T-helper 17 cell (primary cell): ENCODE measurements around the gene SACS. TPM values are rescaled to one million over a fixed set of nuclear protein-coding genes. Genes with fewer than 3 reads are reported as not detected.
"Not testable (repeated sequence)": the region's sequence is repeated elsewhere in the genome, so short reads cannot be mapped to it uniquely, and the experiment has no call there.

Experiments
- ATAC-seq: fragments of 150-1000 bp; cut with Tn5 transposase; 2 replicates; pipeline ENCODE4 v1.10.0; 2021; ENCODE audit warnings: mild to moderate bottlenecking, moderate library complexity
- DNase-seq, 3 donors: peaks; one replicate each; pipeline versions ENCODE4 v3.0.0 to v3.0.0-alpha.2; 2020 to 2021
- H3K9me3 ChIP-seq: one replicate; pipeline ENCODE4 v1.7.0; 2013; ENCODE audit warnings: low read length, mild to moderate bottlenecking; ENCODE audit not compliant: control insufficient read depth, poor library complexity, severe bottlenecking
- H3K27ac Mint-ChIP-seq: one replicate; pipeline ENCODE4 v1.8.0; 2022; ENCODE audit warnings: mild to moderate bottlenecking, moderate library complexity, mixed read lengths
- H3K27me3 Mint-ChIP-seq: one replicate; pipeline ENCODE4 v1.8.0; 2022; ENCODE audit warnings: mixed read lengths
- H3K36me3 Mint-ChIP-seq: one replicate; pipeline ENCODE4 v1.8.0; 2022; ENCODE audit warnings: low read depth, mixed read lengths
- H3K4me1 Mint-ChIP-seq: one replicate; pipeline ENCODE4 v1.8.0; 2022; ENCODE audit warnings: mild to moderate bottlenecking, mixed read lengths
- H3K4me3 Mint-ChIP-seq: one replicate; pipeline ENCODE4 v1.8.0; 2022; ENCODE audit warnings: mild to moderate bottlenecking, moderate library complexity, mixed read lengths
- total RNA-seq, 4 donors: library from RNA in 2 of 4; stranded (reverse) in 2 of 4; gene quantifications; one replicate each; pipeline ENCODE4 v1.2.3 and lab custom pipeline; 2022 to 2026

Gene SACS
- total RNA-seq, 2 donors from 2014 or later, result 15.5 to 19.1 TPM

DNA sequence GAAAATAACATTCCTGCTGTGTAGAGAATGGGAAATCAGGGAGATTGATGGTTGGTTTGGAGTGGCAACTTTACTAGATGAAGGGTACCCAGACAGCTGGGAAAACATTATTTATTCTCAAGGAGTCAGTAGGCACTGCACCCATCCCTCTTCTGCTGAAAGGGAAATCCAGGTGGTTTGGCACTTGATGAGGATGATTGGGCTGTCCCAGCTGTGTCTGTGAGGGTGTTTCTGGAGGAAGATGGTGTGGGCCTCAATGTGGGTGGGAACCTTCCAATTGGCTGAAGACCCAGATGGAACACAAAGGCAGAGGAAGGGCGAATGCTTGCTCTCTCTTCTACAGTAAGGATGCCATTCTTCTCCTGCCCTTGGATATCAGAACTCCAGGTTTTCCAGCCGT is 10.4 kb upstream of the SACS start:
- no peak overlapping the region for H3K4me3 Mint-ChIP-seq
- H3K9me3 ChIP-seq, result no peaks in the 10 kb centered on the region
- ATAC-seq, result no peak
- no peaks in the 10 kb centered on the region for H3K4me1 Mint-ChIP-seq
- no peak overlapping the region for H3K27ac Mint-ChIP-seq
- H3K27me3 Mint-ChIP-seq, result no peaks in the 10 kb centered on the region
- no peak for DNase-seq
- no peaks in the 10 kb centered on the region for H3K36me3 Mint-ChIP-seq

- DNase-seq (no peak), ATAC-seq (no peak)
- Mint-ChIP-seq H3K27me3 (no peaks in the 10 kb centered on the region), H3K27ac (no peak overlapping the region), H3K4me3 (no peak overlapping the region), H3K4me1 (no peaks in the 10 kb centered on the region), H3K36me3 (no peaks in the 10 kb centered on the region)
- no peaks in the 10 kb centered on the region for H3K9me3 ChIP-seq
These were observed 9.6 kb upstream of the SACS start for GRCh38 chr13:23443110-23443509.

GRCh38 chr13:23440821-23441618 is 7.5 kb upstream of the SACS start:
- no peaks in the 10 kb centered on the region for H3K36me3 Mint-ChIP-seq
- H3K27me3 Mint-ChIP-seq, result no peaks in the 10 kb centered on the region
- no peak overlapping the region for H3K27ac Mint-ChIP-seq
- ATAC-seq, result no peak
- no peaks in the 10 kb centered on the region for H3K4me1 Mint-ChIP-seq
- no peak for DNase-seq
- H3K9me3 ChIP-seq, result no peaks in the 10 kb centered on the region
- H3K4me3 Mint-ChIP-seq, result no peak overlapping the region

GRCh38 chr13:23440324-23440723 is 6.8 kb upstream of the SACS start:
- H3K27ac Mint-ChIP-seq, DNase-seq, H3K4me3 Mint-ChIP-seq, H3K36me3 Mint-ChIP-seq, H3K27me3 Mint-ChIP-seq, H3K9me3 ChIP-seq, ATAC-seq, H3K4me1 Mint-ChIP-seq: not testable (repeated sequence)

- no peak for ATAC-seq
- Mint-ChIP-seq H3K36me3 (no peaks in the 10 kb centered on the region), H3K4me1 (peaks cover 6% of the 10 kb centered on the region), H3K27me3 (peaks cover 18% of the 10 kb centered on the region), H3K4me3 (no peak overlapping the region), H3K27ac (no peak overlapping the region)
- DNase-seq, result no peak
- H3K9me3 ChIP-seq, result no peaks in the 10 kb centered on the region
These were observed 4.4 kb upstream of the SACS start for GRCh38 chr13:23437916-23438315.

DNA sequence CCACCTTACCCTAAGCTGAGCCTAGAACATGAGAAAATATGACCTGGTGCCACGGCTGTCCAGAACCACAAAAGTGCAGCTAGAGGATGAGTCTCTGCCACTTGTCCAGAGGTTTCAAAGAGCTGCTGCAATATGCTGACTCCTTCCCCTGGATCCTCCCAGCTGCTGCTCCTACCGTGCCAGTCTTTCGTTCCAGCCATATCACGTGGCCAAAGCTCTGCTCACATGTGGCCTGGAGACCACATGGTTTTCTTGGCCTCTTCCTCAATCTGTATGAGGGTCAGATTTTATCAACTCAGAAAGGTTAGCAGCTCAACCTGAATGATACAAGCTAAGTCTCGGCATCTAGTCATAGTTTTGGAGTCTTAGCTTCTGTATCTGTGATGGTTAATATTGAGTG is 3.2 kb upstream of the SACS start:
- H3K27me3 Mint-ChIP-seq, result peaks cover 30% of the 10 kb centered on the region
- ATAC-seq (no peak), DNase-seq (no peak)
- no peaks in the 10 kb centered on the region for H3K9me3 ChIP-seq
- H3K27ac Mint-ChIP-seq, result no peak overlapping the region
- H3K36me3 Mint-ChIP-seq, result peaks cover 3% of the 10 kb centered on the region
- no peak overlapping the region for H3K4me3 Mint-ChIP-seq
- H3K4me1 Mint-ChIP-seq, result peaks cover 6% of the 10 kb centered on the region

GRCh38 chr13:23434491-23434890 is 989 bp upstream of the SACS start:
- H3K4me1 Mint-ChIP-seq, result peaks cover 6% of the 10 kb centered on the region
- peaks cover 3% of the 10 kb centered on the region for H3K36me3 Mint-ChIP-seq
- ATAC-seq (no peak), DNase-seq (no peak)
- no peak overlapping the region for H3K27ac Mint-ChIP-seq
- peaks cover 43% of the 10 kb centered on the region for H3K27me3 Mint-ChIP-seq
- no peak overlapping the region for H3K4me3 Mint-ChIP-seq
- H3K9me3 ChIP-seq, result no peaks in the 10 kb centered on the region

- DNase-seq, result no peak
- Mint-ChIP-seq H3K4me1 (peaks cover 6% of the 10 kb centered on the region), H3K27ac (no peak overlapping the region), H3K4me3 (no peak overlapping the region), H3K27me3 (peaks cover 49% of the 10 kb centered on the region), H3K36me3 (peaks cover 3% of the 10 kb centered on the region)
- ATAC-seq, result no peak
- H3K9me3 ChIP-seq, result no peaks in the 10 kb centered on the region
These were observed 876 bp downstream of the SACS start for GRCh38 chr13:23432626-23433025.

- Mint-ChIP-seq H3K36me3 (peaks cover 3% of the 10 kb centered on the region), H3K4me3 (no peak overlapping the region), H3K4me1 (peaks cover 6% of the 10 kb centered on the region), H3K27me3 (peaks cover 56% of the 10 kb centered on the region), H3K27ac (no peak overlapping the region)
- H3K9me3 ChIP-seq, result no peaks in the 10 kb centered on the region
- ATAC-seq (no peak), DNase-seq (no peak)
These were observed 2.8 kb downstream of the SACS start for GRCh38 chr13:23430664-23431063.

- Mint-ChIP-seq H3K4me3 (no peak overlapping the region), H3K27me3 (peaks cover 39% of the 10 kb centered on the region), H3K36me3 (peaks cover 3% of the 10 kb centered on the region), H3K4me1 (peaks cover under 1% of the 10 kb centered on the region), H3K27ac (no peak overlapping the region)
- ATAC-seq (no peak), DNase-seq (no peak)
- no peaks in the 10 kb centered on the region for H3K9me3 ChIP-seq
These were observed 5.5 kb downstream of the SACS start for GRCh38 chr13:23427881-23428528.

GRCh38 chr13:23427342-23427843 is 6.1 kb downstream of the SACS start:
- peak overlapping the region; percentile 41 for H3K27ac Mint-ChIP-seq
- H3K4me3 Mint-ChIP-seq, result no peak overlapping the region
- H3K36me3 Mint-ChIP-seq, result peaks cover 3% of the 10 kb centered on the region
- no peak for ATAC-seq
- peaks cover 33% of the 10 kb centered on the region for H3K27me3 Mint-ChIP-seq
- no peaks in the 10 kb centered on the region for H3K4me1 Mint-ChIP-seq
- DNase-seq, result no peak
- no peaks in the 10 kb centered on the region for H3K9me3 ChIP-seq

- no peak for ATAC-seq
- Mint-ChIP-seq H3K4me3 (no peak overlapping the region), H3K36me3 (no peaks in the 10 kb centered on the region), H3K27ac (no peak overlapping the region), H3K27me3 (no peaks in the 10 kb centered on the region), H3K4me1 (no peaks in the 10 kb centered on the region)
- DNase-seq, result no peak
- no peaks in the 10 kb centered on the region for H3K9me3 ChIP-seq
These were observed 11.9 kb downstream of the SACS start for GRCh38 chr13:23421596-23421995.

DNA sequence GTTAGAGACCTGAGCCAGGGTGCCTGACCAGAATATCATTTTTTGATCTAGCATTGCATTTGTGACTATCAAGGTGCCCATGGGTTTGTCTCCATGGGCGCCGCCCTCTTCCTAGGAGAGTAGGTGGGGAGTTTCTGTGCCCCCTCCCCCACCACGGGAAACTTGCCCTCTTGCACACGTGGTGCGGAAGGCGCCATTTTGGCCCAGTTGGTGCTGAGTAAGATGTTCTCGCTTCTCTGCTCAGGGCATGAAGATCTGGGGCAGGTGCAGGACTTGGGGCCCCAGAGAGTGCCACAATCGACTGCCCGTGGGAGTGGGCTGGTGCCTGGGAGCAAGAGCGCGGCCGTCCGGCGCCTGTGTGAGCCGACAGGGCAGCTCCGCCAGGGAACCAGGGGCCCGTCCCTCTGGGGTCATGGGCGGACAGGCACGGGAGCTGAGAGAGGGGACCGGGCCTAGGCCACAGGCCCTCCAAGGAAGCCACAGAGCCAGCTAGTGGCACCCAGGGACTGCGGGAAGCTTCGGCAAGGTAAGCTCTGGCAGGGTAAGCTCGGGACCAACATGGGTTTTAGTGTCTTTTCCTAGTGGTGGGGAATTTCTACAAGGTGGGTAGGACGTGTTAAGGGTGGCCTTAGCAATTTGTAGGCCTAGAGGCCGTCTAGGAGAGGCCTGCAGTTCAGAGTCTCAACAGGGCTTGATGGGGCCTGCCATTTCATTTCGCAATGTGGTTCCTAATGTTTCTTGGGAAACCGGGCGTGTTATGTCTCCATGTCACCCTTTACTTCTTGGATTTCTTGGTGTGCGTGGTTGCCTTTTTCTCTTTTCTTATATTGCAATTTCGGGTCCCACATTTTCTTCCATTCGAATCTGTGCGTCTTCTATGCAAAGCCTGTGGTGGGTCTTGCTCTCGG is 14.5 kb downstream of the SACS start:
- no peaks in the 10 kb centered on the region for H3K27me3 Mint-ChIP-seq
- H3K4me3 Mint-ChIP-seq, result no peak overlapping the region
- DNase-seq, result no peak
- no peak for ATAC-seq
- no peaks in the 10 kb centered on the region for H3K9me3 ChIP-seq
- H3K4me1 Mint-ChIP-seq, result no peaks in the 10 kb centered on the region
- H3K27ac Mint-ChIP-seq, result peak overlapping the region; percentile 47
- peaks cover 2% of the 10 kb centered on the region for H3K36me3 Mint-ChIP-seq
